GM12878 (cell line): ENCODE results near the gene TTC22. TPM values are rescaled to one million over a fixed set of nuclear protein-coding genes. Genes with fewer than 3 reads are reported as not detected.

Experiments
- ATAC-seq: fragments of 200-7000 bp; cut with Tn5 transposase; 3 replicates; pipeline ENCODE4 v1.9.1; 2020; ENCODE audit warnings: mild to moderate bottlenecking, moderate library complexity
- BruUV-seq: library from RNA; stranded (reverse); fragments of 400-500 nt; replicated peaks from 2 replicates; lab custom pipeline; 2021; lab: Mats Ljungman, UMichigan
- CTCF ChIA-PET: fragments of 300-600 bp; sonication (Branson Sonifier 250); formaldehyde crosslinking; extraction: SDS; loops from one replicate; lab custom pipeline; 2021; ENCODE audit warnings: inconsistent platforms; lab: Yijun Ruan, JAX
- POLR2A ChIA-PET: fragments of 350-600 bp; formaldehyde crosslinking; extraction: SDS; loops from one replicate; lab custom pipeline; 2021; ENCODE audit warnings: inconsistent platforms; lab: Charles Lee
- RAD21 ChIA-PET: fragments of 300-600 bp; sonication (Branson Sonifier 250); formaldehyde crosslinking; loops from one replicate; lab custom pipeline; 2023; ENCODE audit warnings: antibody characterized with exemption; ENCODE audit not compliant: unreplicated experiment; lab: Charles Lee
- SMC1A ChIA-PET: fragments of 300-600 bp; sonication (Branson Sonifier 250); formaldehyde crosslinking; loops from one replicate; lab custom pipeline; 2023; ENCODE audit not compliant: unreplicated experiment, uncharacterized antibody; lab: Charles Lee
- DNase-seq: peaks from one replicate; pipeline ENCODE4 v3.0.0-alpha.2; 2011; ENCODE audit warnings: low read depth, low spot score
- FAIRE-seq: peaks from 3 replicates; lab custom pipeline; 2011; peaks lifted over from hg19 to GRCh38; lab: Jason Lieb, UNC
- H2AFZ ChIP-seq: 2 replicates; pipeline ENCODE4 v1.6.0; 2011; ENCODE audit warnings: low read depth, low read length, control low read depth; ENCODE audit not compliant: control insufficient read depth
- H3K27ac ChIP-seq: 2 replicates; pipeline ENCODE4 v1.5.1; 2011; ENCODE audit warnings: control low read depth; ENCODE audit not compliant: control insufficient read depth, insufficient read depth
- H3K27me3 ChIP-seq, 2 experiments: replicated peaks in 1 of 2; 2 replicates each; pipeline versions ENCODE4 v1.6.0 to v1.6.1; 2011; ENCODE audit warnings: low read length in 1 of 2; ENCODE audit not compliant: control insufficient read depth in 2 of 2, insufficient read depth in 2 of 2
- H3K36me3 ChIP-seq, 2 experiments: 2 replicates each; pipeline ENCODE4 v1.5.1; 2011; ENCODE audit warnings: low read length in 1 of 2; ENCODE audit not compliant: control insufficient read depth in 2 of 2, insufficient read depth in 2 of 2
- H3K4me1 ChIP-seq: 2 replicates; pipeline ENCODE4 v1.6.1; 2011; ENCODE audit warnings: mild to moderate bottlenecking, low read length, moderate library complexity, mixed read lengths; ENCODE audit not compliant: control insufficient read depth, insufficient read depth
- H3K4me2 ChIP-seq: 2 replicates; pipeline ENCODE4 v1.6.0; 2011; ENCODE audit warnings: control low read depth; ENCODE audit not compliant: control insufficient read depth, insufficient read depth
- H3K4me3 ChIP-seq: fragments of 200-600 bp; sonication (generic); 2 replicates; pipeline ENCODE4 v1.5.1; 2016
- H3K79me2 ChIP-seq: 2 replicates; pipeline ENCODE4 v1.6.0; 2011; ENCODE audit warnings: low read length; ENCODE audit not compliant: control insufficient read depth, insufficient read depth
- H3K9ac ChIP-seq: 2 replicates; pipeline ENCODE4 v1.8.0; 2011; ENCODE audit warnings: low read length, control low read depth, mixed read lengths; ENCODE audit not compliant: control insufficient read depth, insufficient read depth
- H3K9me3 ChIP-seq: replicated peaks from 3 replicates; pipeline ENCODE4 v1.5.1; 2011; ENCODE audit warnings: mild to moderate bottlenecking, low read length; ENCODE audit not compliant: control insufficient read depth, insufficient read depth
- H4K20me1 ChIP-seq: 2 replicates; pipeline ENCODE4 v1.6.0; 2011; ENCODE audit not compliant: control insufficient read depth, insufficient read depth
- CBX3 ChIP-seq: fragments of 200-600 bp; sonication (generic); IDR thresholded peaks from 2 replicates; pipeline ENCODE4 v1.6.1; 2016; ENCODE audit warnings: low read depth, borderline replicate concordance
- CTCF ChIP-seq, 3 experiments: IDR thresholded peaks in 2 of 3; conservative IDR thresholded peaks in 1 of 3; 2 replicates each; pipeline ENCODE4 v1.5.1; 2011; ENCODE audit warnings: low read depth in 3 of 3, low read length in 3 of 3, mild to moderate bottlenecking in 3 of 3, control low read depth in 2 of 3, moderate library complexity in 2 of 3, inconsistent platforms in 1 of 3, mixed read lengths in 1 of 3; ENCODE audit not compliant: control insufficient read depth in 2 of 3, insufficient read depth in 1 of 3; ENCODE audit errors: extremely low read depth in 1 of 3
- EED ChIP-seq: sonication (generic); IDR thresholded peaks from 2 replicates; pipeline ENCODE4 v1.6.1; 2016; ENCODE audit warnings: antibody characterized with exemption, low read depth
- HDAC6 ChIP-seq: fragments of 200-600 bp; sonication (generic); IDR thresholded peaks from one replicate; pipeline ENCODE4 v1.8.0; 2017; ENCODE audit warnings: antibody characterized with exemption; ENCODE audit not compliant: unreplicated experiment
- HDGF ChIP-seq: fragments of 450-650 bp; IDR thresholded peaks from 2 replicates; pipeline ENCODE4 v1.6.1; 2016; ENCODE audit warnings: antibody characterized with exemption
- JUNB ChIP-seq: IDR thresholded peaks from 2 replicates; pipeline ENCODE4 v1.6.1; 2016; ENCODE audit warnings: antibody characterized with exemption, mild to moderate bottlenecking
- JUND ChIP-seq: IDR thresholded peaks from 2 replicates; pipeline ENCODE4 v1.6.1; 2012; ENCODE audit warnings: low read depth, mild to moderate bottlenecking, low read length, improper control_type of control experiment, moderate library complexity
- MTA3 ChIP-seq: IDR thresholded peaks from 2 replicates; pipeline ENCODE4 v1.6.1; 2012; ENCODE audit warnings: low read length, inconsistent platforms, borderline replicate concordance
- NRF1 ChIP-seq: conservative IDR thresholded peaks from 2 replicates; pipeline ENCODE4 v1.6.1; 2011; ENCODE audit warnings: mild to moderate bottlenecking, low read depth, low read length, improper control_type of control experiment
- POLR2AphosphoS5 ChIP-seq: IDR thresholded peaks from 2 replicates; pipeline ENCODE4 v1.6.1; 2011; ENCODE audit warnings: mild to moderate bottlenecking, low read length, inconsistent platforms
- PRDM15 ChIP-seq: fragments of 450-650 bp; formaldehyde crosslinking; IDR thresholded peaks from 2 replicates; pipeline ENCODE4 v1.4.0; 2020; ENCODE audit warnings: mild to moderate bottlenecking, moderate library complexity
- RBBP5 ChIP-seq: fragments of 200-600 bp; sonication (generic); conservative IDR thresholded peaks from 2 replicates; pipeline ENCODE4 v1.6.1; 2016
- RELB ChIP-seq: fragments of 450-650 bp; IDR thresholded peaks from 2 replicates; pipeline ENCODE4 v1.6.1; 2017; ENCODE audit warnings: low read depth, mild to moderate bottlenecking, moderate library complexity
- SMAD1 ChIP-seq: fragments of 450-650 bp; IDR thresholded peaks from 2 replicates; pipeline ENCODE4 v1.6.1; 2018; ENCODE audit warnings: mild to moderate bottlenecking, low read depth; ENCODE audit not compliant: partially characterized antibody
- YBX1 ChIP-seq: fragments of 450-650 bp; IDR thresholded peaks from 2 replicates; pipeline ENCODE4 v1.6.1; 2016; ENCODE audit warnings: antibody characterized with exemption
- WGBS: methylation state at CpG from one replicate; pipeline ENCODE4 v1.1.6; 2016; ENCODE audit warnings: low lambda C conversion rate; ENCODE audit not compliant: insufficient replicate concordance, insufficient coverage; ENCODE audit errors: missing lambda C conversion rate; 5-methylcytosine and 5-hydroxymethylcytosine counted together
- in situ Hi-C: fragments of 300-500 bp; cut with MboI; formaldehyde crosslinking; loops from 9 replicates; pipeline ENCODE4 v1.14.3; 2018; ENCODE audit warnings: mixed read lengths
- intact Hi-C: fragments of 100-400 bp; cut with micrococcal nuclease; formaldehyde crosslinking; loops from one replicate; pipeline ENCODE4 v1.14.2; 2022; ENCODE audit not compliant: unreplicated experiment
- polyA plus RNA-seq, 11 experiments: library from polyadenylated mRNA; depleted of rRNA in 4 of 11; unstranded in 6 of 11; stranded (reverse) in 5 of 11; fragments of >200 nt; fragmentation: Nextera tagmentation in 4 of 11; fragmentation: Illumina TruSeq in 1 of 11; extraction: Ambion mirVana in 4 of 11; extraction: Trizol in 1 of 11; gene quantifications; 1 replicate in 1 of 11; 2 replicates in 10 of 11; pipeline versions ENCODE4 v1.2.1 to v1.2.3, GENCODE V29; 2011 to 2016; ENCODE audit warnings: inconsistent platforms in 2 of 11, missing spikeins in 2 of 11, low read depth in 1 of 11
- total RNA-seq, 4 experiments: library from RNA; depleted of rRNA in 3 of 4; stranded (reverse); fragments of >200 nt in 3 of 4; fragmentation: Illumina TruSeq in 1 of 4; extraction: Trizol in 1 of 4; gene quantifications; 2 replicates each; pipeline versions ENCODE4 v1.2.1 to v1.2.3, GENCODE V29; 2013 to 2021
- TF ChIP-seq, protein P1 (sequence below): IDR thresholded peaks from 2 replicates; pipeline ENCODE4 v1.6.1; 2012; ENCODE audit warnings: low read depth, low read length, improper control_type of control experiment

The TTC22 gene
- total and polyA plus RNA-seq, 10 of the 15 experiments (the other 5 are each of a cell fraction or from before 2014, with no cell fraction given) = 0.64 to 5.1 (median 1.9) TPM

DNA sequence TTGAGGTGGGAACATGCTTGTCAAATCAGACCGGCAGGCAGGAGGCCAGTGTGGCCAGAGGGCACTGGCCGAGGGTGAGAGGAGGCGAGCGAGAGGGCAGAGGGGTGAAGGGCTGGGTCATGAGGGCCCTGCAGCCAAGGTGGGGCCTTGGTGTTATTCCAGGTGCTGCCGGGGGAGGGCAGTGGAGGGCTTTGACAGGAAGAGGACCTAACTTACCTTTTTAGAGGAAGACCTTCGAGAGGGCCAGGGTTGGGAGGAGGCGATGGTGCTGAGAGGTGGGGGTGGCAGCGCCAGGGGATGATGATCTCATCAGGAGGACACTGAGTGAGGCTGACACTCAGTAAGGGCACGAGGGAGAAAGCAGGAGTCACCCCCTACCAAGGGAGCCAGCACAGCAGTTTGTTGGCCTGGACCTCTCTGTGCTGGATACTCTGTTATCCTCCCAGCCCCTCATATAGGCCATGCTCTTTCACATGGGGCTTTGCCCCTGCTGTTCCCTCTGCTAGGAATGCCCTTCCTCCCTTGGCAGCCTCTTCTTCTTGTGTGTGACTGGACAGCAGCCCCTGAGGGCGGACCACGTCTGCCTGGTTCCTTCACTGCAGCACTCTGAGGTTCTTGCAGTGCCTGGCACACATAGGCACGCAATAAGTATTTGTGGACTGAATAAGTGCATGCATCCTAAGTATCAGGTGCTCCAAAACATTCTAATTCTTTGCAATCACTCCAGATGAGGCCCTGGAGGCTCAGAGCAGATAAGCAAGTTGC, 7.5 kb upstream of the TTC22 start (continued):
- TF ChIP-seq, protein P1, sequence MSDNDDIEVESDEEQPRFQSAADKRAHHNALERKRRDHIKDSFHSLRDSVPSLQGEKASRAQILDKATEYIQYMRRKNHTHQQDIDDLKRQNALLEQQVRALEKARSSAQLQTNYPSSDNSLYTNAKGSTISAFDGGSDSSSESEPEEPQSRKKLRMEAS = no peak
- TF ChIP-seq RBBP5 (no peak), CBX3 (no peak), JUNB (no peak), POLR2AphosphoS5 (no peak)

- H3K27ac ChIP-seq = no peak overlapping the region
- no peaks in the 10 kb centered on the region for H3K9me3 ChIP-seq
- in situ Hi-C loops = no loop called here
- H3K79me2 ChIP-seq = no peaks in the 10 kb centered on the region
- H3K27me3 ChIP-seq = no peaks in the 10 kb centered on the region
- ChIA-PET RAD21 (no interaction called here), SMC1A (interaction anchor here (1.7 kb wide), 1 partner anchor 12 kb away, joined by 5 read pairs; no protein-coding TSS in a partner anchor), POLR2A (no interaction called here), CTCF (interaction anchor here (0.6 to 1.7 kb wide), 8 partner anchors 13 to 947 kb away, joined by 3 to 7 read pairs (median 4); no protein-coding TSS in a partner anchor)
- DNase-seq = no peak
- intact Hi-C loops = no loop called here
- FAIRE-seq = no peak
- H3K4me1 ChIP-seq = peaks cover 10% of the 10 kb centered on the region
- H4K20me1 ChIP-seq = no peaks in the 10 kb centered on the region
- WGBS = 44% methylated on average over 6 of the region's 7 CpGs
- H3K9ac ChIP-seq = no peak overlapping the region
- H3K4me3 ChIP-seq = no peak overlapping the region
- no peaks in the 10 kb centered on the region for H3K36me3 ChIP-seq
- no peak for ATAC-seq
- H2AFZ ChIP-seq = no peak overlapping the region
- no peak overlapping the region for H3K4me2 ChIP-seq
- BruUV-seq = no TSS peak
- TF ChIP-seq CTCF (IDR thresholded peaks at IDR 0.05 in 2 of 3, conservative IDR thresholded peaks at IDR 0.05 in 1 of 3; ENCODE audit: control insufficient read depth in 2 of 3, extremely low read depth in 1 of 3, insufficient read depth in 1 of 3, low read depth in 3 of 3, low read length in 3 of 3) (no peak), RELB (no peak), JUND (no peak), HDAC6 (no peak), PRDM15 (no peak), SMAD1 (no peak), NRF1 (no peak), YBX1 (no peak), EED (no peak), HDGF (no peak), MTA3 (no peak)
Observed at GRCh38 chr1:54807756-54808155, 6.6 kb upstream of the TTC22 start.
